ENCODE measurements around the gene NUBPL.
"Not testable (repeated sequence)": the region's sequence is repeated elsewhere in the genome, so short reads cannot be mapped to it uniquely, and the experiment has no call there.

Gene NUBPL

DNA sequence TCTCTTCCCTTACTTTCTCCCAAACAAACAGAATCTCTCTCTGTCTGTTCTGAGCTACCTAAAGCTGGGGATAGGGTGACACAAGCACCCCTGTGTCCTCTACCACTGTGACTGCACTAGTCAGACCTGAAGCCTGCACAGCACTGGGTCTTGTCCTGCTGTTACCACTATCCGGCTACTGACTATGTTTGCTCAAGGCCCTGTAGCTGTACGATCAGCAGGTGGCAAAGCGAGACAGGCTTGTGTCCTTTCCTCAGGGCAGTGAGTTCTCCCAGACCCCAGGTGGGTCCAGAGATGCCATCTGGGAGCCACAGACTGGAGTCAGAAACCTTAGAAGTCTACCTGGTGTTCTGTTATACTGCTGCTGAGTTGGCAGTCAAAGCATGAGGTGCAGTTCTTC, 116.4 kb downstream of the NUBPL start:
- no peak for DNase-seq

DNA sequence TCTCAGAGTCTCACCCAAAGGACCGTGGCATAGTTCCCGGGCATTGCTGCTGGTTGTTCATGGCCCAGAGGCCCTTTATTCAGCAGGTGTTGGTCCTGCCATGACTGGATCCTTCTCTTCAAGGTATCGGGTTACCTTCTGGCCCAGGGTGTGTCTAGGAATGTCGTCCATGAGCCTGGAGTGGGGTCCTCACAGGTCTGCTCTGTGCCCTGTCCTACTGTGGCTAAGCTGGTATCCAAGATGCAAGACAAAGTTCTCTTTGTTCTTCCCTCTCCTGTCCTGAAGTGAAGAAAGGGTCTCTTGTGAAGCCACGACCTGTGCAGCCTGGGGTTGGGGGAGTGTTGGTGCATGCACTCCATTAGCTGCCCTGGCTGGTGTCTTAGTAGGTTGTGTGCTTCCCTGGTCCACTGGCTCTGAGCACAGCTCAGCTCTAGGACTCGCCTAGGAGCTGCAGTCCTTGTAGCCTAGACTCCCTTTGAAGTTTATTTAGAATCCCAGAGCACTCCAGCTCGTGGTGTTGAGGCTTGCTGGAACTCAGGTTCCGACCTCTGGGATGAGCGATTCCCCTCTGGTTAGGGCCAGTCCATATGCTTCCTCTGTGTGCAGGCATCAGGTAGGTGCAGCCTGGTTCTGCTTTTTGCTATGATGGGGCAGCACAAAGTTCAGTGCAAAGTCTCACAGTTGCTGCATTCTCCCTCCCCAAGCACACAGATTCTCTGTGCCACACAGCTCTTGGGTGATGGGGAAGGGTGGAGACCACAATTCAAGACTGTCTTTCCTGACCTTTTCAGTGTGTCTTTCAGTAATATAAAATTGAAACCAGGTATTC, 117.4 kb downstream of the NUBPL start:
- no peak for DNase-seq

DNA sequence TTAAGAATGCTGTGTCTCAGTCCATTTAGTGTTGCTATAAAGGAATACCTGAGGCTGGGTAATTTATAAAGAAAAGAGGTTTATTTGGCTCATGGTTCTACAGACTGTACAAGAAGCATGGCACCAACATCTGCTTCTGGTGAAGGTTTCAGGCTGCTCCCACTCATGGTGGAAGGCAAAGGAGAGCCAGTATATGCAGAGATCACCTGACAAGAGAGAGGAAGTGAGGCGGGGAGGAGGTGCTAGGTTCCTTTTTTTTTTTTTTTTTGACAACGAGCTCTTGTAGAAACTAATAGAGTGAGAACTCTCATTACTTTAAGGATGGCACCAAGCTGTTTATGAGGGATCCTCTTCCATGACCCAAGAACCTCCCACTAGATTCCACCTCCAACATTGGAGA, 121.6 kb downstream of the NUBPL start:
- DNase-seq, result no peak

DNA sequence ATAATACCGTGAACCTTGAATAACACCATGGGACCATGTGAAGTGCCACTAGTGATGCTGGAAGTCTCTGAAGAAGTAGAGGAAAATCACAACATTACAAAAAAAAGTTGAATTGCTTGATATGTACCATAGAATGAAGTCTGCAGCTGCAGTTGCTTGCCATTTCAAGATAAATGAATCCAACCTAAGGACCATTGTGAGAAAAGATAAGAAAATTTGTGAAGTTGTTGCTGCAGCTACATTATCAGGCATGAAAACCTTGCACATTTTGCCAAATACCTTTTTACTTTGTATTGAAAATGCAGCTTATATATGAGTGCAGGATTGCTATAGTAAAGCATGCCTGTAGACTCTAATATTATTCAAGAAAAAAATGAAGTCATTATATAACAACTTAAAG, 126.5 kb downstream of the NUBPL start:
- DNase-seq, result no peak

DNA sequence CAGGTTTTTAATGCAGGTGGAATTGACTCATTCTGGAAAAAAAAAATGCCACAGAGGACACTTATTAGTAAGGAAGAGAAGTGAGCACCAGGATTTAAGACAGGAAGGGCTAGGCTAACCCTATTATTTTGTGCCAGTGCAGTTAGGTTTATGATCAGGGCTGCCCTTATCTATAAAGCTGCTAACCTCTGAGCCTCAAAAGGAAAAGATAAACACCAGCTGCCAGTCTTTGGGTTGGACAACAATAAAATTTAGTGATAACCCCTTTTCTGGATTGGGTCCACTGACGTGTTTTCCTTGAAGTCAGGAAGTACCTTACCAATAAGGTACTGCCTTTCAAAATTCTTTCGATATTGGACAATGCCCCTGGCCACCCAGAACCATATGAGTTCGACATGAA, 128.9 kb downstream of the NUBPL start:
- DNase-seq, result no peak

DNA sequence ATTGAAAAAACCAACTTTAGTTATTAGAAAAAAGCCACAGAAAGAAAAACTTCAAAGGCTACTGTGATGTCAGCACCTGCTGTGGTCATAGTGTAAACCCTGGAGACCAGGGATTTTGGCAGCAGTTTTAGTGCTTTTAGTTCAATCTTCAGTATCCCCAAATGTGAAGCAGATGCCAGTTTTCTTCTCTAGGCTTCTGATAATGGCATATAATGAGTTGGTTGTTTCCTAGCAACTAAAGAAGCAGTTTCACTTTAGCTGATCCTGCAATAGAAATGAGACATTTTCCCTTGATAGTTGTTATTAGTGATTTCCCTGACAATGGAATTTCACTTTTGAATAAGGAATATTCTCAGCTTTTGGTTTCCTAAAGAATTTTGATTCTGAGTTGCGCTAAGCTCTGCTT, 131.2 kb downstream of the NUBPL start:
- DNase-seq, result no peak

DNA sequence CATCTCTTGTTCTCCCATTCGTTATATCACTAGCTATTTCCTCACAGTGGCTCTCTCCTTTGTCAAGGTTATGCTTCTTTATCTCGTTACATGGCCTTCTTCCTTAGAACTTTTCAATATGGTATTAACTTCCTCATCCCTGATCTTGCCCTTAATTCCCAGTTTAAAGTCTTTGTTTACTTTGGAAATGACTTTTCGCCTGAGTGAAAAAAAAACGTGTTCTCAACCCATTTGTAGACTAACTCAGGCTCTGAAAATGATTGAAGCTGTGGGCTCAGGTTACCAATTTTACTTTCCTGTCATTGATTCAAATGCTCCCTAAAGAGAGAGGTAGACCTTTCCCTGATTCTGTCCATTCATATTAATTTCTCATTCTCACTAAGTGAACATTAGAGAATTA, 135.2 kb downstream of the NUBPL start:
- DNase-seq, result no peak

DNA sequence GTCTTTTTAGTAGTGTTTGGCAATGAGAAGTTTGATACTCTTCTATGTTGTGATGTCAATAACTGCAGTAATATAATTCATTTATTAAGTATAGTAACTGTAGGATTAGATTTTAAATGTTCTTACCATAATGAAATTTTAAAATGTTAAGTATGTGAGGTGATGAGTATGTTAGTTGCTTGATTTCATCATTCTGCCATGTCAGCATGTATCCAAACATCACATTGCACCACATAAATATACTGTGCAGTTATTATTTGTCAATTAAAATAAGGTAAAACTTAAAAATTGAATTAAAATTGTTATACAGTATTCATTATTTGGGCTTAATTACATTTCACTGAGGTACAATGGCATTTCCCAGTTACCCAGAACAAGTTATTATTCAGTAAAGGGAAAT, 138.6 kb downstream of the NUBPL start:
- DNase-seq, result no peak

DNA sequence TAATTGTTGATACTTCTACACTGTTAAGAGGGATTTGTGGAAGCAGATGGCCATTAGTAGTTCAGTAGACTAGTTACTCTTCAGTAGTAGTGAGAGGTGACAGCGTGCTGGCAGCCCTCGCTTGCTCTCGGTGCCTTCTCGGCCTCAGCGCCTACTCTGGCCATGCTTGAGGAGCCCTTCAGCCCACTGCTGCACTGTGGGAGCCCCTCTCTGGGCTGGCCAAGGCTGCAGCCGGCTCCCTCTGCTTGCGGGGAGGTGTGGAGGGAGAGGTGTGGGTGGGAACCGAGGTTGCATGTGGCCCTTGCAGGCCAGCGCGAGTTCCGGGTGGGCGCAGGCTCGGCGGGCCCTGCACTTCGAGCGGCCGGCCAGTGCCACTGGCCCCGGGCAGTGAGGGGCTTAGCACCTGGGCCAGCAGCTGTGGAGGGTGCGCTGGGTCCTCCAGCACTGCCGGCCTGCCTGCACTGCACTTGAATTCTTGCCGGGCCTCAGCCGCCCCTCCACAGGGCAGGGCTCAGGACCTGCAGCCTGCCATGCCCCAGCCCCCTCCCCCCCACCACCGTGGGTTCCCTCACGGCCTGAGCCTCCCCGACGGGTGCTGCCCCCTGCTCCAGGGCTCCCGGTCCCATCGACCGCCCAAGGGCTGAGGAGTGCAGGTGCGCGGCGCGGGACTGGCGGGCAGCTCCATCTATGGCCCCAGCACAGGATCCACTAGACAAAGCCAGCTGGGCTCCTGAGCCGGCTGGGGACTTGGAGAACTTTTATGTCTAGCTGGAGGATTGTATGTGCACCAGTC, 139.3 kb downstream of the NUBPL start:
- no peak for DNase-seq

DNA sequence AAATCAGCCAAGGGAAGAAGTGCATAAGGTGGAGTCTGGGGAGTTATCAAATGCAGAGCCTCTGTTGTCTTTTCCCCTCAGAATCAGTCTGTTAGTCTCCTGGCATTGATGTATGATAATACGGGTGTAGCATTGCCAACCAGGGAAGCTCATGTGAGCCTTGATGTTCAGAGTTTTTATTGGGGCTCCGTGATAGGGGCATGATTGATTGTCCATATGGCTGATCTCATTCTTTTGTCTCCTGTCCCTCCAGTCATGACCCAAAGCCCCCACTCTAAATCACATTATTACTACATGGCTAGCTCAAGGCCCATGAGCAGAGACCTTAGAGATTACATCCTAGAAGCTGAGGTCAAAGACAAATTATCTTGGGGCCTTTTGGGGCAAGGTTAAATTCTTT, 140.9 kb downstream of the NUBPL start:
- DNase-seq, result no peak

DNA sequence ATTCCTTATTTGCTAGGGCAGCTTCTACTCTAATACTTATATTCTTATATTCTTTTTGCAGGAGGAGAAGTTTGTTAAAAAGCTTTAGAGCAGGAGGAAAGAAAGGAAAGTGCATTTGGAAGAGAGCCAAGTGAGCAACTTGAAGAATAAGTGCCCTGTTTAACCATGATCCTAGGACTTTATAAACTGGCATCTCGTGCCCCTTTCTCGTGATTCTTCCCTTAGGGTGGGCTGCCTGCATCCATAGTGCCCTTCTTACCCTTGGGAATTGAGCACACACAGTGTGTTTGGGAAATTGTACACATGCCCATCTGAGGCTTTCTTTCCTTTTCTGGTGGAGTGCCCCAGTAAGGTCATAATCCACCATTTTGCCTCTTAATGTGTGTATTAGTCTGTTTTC, 141.9 kb downstream of the NUBPL start:
- no peak for DNase-seq

DNA sequence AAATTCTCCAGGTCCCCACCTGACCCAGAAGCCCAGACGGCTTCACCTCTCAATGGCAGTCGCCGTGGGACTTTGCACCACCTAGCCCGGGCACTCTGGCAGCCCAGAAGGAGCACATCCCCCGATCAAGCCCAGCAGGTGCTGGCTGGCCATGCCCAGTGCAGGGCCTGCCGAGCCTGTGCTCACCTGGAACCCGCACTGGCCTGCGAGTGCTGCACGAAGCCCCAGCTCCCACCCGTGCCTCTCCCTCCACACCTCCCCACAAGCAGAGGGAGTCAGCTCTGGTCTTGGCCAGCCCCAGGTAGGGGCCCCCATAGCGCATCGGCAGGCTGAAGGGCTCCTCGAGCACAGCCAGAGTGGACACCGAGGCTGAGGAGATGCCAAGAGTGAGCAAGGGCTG, 144.5 kb downstream of the NUBPL start:
- DNase-seq, result no peak

DNA sequence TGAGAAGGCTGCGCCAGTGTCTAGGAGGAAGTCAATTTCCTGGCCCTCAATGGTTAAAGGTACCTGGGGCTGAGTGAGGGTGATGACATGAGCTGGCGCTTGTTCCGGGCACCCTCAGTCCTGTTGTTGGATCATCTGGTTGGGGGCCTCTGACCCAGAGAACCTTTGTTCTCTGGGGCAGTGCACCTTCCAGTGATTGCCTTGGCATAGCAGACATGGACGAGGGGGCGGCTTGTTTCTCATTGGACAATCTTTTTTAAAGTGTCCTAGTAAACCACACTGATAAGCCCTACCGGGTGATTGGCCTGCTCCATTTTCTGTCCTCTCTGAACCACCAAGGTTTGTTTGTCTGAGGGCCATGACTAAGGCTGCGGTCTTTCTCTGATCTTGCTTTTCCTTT, 147.5 kb downstream of the NUBPL start:
- not testable (repeated sequence) for DNase-seq

DNA sequence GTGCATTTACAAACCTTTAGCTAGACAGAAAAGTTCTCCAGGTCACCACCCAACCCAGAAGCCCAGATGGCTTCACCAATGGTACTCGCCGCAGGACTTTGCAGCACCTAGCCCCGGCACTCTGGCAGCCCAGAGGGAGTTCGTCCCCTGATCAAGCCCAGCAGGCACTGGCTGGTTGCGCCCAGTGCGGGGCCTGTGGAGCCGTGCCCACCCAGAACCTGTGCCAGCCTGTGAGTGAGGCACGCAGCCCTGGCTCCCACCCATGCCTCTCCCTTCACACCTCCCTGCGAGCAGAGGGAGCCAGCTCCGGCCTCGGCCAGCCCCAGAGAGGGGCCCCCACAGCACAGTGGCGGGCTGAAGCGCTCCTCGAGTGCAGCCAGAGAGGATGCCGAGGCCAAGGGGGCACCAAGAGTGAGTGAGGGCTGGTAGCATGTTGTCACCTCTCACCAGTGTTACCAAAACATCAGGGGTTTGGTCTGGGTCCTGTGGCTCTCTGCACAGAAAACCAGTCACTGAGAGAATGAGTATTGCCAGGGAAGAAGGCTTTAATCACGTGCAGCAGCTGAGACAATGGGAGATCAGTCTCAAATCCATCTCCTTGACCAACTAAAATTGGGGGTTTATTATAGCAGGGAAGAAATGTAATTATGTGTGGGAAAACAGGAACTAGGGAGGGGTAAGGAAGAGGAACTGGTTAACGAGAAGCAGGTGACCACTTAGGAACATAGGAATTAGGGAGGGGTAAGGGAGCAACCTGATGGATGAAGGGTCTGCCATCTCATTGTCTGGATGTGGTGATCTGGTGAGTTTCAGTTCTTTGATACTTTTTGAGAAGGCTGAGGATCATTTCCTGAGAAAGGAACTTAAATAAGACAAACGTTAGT, 151.3 kb downstream of the NUBPL start:
- no peak for DNase-seq

DNA sequence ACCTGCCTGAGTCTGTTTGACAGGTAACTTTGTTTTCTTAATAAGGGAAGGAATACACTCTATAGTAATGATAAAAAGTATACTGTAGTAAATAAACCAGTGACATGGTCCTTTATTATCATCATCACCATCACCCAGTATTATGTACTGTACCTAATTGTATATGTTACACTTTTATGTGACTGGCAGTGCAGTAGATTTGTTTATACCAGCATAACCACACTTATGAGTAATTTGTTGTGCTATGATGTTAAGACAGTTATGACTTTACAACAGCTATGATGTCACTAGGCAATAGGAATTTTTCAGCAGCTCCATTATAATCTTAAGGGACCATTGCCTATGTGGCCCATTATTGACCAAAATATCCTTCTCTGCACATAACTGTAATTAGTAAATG, 155.0 kb downstream of the NUBPL start:
- DNase-seq, result no peak

DNA sequence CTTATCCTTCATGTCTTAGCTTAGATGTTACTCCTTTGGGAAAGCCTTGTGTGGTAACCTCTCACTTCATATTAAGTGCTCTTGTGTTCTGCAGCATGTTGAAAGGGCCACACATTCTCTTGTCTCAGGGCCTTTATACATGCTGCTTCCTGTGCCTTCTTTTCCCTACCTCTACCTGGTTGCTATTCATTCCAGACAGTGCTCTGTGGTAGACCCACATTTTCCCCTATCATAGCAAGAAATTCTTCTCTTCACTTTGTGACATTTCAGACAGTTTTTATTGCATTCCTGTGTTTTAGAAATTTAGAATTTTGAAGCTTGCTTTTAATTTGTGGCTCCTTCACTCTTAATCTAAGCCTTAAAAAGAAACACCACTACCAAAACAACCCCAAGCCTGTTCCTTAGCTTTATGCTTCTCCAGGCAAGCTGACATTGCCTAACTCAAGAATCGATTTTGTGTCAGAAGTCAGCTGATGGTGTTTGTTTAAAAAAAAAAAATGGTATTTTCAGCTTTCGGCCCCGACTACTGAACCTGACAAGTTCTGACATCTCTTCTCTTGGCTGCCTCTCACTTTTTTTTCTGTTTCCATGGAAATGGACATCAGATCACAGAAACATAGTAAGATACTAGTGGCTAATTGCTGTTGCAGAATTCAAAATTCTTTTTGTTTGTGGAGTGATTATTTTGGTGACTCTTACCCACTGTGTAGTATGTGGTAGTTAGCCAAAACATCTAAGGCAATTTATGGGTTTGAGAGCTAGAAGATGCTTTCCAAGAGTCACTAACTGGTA, 156.3 kb downstream of the NUBPL start:
- no peak for DNase-seq

DNA sequence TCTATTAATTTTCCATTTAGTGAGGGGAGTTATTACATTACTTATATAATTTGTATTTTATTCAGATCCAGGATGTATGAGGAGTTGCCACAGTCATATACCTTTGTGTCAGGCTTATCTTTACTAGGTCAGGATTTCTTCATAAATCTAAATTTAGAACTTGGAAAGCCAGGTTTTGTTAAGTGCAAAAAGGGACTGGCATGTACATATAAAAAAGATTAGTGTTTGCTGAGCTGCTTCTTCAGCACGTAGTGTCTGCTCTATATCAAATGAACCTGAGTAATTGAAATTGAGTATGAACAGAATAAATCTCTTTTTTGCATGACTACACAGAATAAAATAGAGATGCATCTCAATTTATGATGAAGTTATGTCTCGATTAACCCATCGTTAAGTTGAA, 157.4 kb downstream of the NUBPL start:
- no peak for DNase-seq

DNA sequence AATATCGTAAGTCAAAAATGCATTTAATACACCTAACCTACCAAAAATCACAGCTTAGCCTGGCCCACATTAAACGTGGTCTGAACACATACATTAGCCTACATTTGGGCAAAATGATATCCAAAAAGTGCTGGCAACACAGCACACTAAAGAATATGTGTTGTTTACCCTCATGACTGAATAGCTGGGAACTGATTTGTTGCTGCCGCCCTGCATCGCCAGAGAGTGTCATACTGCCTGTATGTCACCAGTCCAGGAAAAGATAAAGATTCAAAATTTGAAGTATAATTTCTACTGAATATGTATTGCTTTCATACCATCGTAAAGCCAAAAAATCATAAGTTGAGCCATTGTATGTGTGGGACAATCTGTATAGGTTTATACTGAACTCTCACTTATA, 157.8 kb downstream of the NUBPL start:
- DNase-seq, result no peak

DNA sequence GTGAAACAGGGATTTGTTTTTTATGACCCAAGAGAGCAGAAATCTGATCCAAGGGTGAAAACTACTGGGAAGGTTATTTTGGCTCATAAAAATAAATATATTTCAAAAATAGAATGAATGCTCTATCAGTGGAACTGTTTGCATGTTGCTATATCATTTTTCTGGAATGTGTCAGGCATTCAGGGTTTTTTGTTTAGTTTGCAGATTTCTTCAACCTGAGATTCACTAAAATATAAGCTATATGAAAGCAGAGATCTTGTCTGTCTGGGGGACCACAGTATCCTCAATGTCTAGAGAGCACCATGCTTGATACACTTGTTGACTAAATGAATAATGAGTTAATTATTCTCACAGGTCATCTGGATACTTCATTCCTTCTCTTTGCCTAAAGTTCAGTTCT, 165.1 kb downstream of the NUBPL start:
- DNase-seq, result no peak

DNA sequence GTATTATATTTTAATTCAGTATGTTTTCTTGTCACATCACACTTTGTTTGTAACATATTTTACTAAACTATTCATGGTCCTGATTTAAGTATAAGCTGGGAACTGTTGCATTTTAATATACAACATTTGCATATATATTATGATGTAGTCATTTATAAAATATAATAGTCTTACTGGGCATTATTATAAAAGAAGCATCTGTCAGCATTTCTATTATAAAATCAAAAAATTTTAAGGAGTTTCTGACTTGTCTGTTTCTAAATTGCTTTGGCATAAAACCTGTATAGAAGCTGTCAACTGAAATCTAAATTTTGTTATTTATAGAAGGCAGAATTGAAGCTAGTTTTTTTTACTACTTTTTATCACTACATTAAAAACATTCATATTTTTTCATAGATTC, 166.6 kb downstream of the NUBPL start:
- DNase-seq, result no peak

DNA sequence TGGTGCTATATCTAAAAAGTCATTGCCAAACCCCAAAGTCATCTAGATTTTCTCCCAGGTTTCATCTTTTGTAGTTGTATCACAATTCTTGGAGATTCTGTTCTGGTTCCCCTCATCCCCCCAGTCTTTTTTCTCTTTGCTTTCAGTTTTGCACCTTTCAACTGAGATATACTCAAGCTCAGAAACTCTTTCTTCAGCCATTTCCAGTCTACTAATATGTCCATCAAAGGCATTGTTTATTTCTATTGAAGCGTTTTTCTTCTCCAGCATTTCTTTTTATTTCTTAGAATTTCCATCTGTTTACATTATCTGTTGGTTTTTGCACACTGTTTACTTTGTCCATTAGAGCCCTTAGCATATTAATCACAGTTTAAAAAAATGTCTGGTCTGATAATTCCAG, 179.5 kb downstream of the NUBPL start:
- no peak for DNase-seq

DNA sequence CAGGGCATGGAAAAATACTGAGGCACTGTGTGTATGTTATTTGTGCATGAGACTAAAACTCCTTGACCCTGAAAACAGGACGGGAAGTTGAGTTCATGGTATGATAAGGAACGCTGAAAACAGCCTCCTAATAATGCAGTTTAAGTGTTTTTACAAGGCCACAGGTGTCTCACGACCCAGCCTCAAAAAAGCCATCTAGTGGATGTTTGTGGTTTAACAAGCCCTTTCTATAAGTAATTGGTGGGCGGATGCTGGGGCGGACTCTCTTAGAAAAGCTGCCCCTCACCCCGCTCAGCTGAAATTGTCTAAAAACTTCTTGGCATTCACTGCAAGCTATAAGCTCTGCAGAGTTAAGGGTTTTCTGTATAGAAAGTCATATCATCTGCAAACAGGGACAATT, 184.5 kb downstream of the NUBPL start:
- no peak for DNase-seq

DNA sequence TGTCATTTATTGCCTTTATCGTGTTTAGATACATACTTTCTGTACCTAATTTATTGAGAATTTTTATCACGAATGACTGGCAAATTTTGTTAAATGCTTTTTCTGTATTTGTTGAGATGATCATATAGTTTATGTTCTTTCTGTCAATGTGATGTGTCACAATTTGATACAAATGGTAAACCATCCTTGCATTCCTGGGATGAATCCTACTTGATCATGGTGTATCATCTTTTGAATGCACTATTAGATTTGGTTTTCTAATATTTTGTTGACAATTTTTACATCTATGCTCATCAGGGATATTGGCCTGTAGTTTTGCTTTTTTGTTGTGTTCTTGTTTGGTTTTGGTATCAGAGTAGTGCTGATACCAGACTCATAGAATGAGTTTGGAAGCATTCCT, 185.1 kb downstream of the NUBPL start:
- no peak for DNase-seq
